ENCODE data around the gene PYDC1.
"Not testable (repeated sequence)": the region's sequence is repeated elsewhere in the genome, so short reads cannot be mapped to it uniquely, and the experiment has no call there.

The PYDC1 gene

DNA sequence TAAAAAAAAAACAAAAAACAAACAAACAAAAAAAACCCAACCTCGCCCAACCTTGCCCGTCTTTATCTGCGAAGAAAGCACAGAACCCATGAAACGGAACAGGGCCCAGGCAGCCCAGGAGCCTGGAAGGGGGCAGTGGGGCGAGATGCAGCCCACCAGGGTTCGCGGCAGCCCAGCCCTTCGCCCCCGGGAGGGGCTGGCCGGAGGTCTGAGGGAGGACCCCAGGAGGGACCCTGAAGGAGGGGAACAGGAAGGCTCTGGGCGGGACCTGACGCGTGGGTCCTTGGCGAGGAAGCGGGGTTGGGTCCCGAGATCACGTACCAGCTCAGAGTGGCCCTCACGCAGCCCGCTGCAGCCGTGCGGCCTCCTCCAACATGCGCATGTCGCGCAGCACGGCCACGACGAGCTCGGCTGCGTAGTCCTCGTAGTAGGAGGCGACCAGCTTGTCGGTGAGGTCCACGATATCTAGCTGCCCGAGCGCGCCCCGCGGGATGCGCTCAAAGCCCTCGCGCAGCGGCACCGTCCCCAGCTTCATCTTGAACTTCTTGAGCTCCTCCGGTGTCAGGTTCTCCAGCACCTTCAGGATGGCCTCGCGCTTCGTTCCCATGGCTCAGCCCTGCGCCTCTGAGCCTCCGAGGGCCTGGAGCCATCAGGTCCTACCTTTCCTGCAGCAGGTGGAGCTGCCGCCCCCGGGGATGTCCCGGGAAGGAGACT lies at the start of gene PYDC1:
Gene PYDC1, minus strand, starts transcription at position 714 of the 714 bp plus-strand sequence. Its CDS starts 107 bp downstream, at position 607.
- DNase-seq, result no peak

GRCh38 chr16:31265329-31266245 lies 48.7 kb upstream of the PYDC1 start:
- no peak for DNase-seq

- no peak for DNase-seq
These were observed 45.1 kb upstream of the PYDC1 start for GRCh38 chr16:31262084-31262483.

DNA sequence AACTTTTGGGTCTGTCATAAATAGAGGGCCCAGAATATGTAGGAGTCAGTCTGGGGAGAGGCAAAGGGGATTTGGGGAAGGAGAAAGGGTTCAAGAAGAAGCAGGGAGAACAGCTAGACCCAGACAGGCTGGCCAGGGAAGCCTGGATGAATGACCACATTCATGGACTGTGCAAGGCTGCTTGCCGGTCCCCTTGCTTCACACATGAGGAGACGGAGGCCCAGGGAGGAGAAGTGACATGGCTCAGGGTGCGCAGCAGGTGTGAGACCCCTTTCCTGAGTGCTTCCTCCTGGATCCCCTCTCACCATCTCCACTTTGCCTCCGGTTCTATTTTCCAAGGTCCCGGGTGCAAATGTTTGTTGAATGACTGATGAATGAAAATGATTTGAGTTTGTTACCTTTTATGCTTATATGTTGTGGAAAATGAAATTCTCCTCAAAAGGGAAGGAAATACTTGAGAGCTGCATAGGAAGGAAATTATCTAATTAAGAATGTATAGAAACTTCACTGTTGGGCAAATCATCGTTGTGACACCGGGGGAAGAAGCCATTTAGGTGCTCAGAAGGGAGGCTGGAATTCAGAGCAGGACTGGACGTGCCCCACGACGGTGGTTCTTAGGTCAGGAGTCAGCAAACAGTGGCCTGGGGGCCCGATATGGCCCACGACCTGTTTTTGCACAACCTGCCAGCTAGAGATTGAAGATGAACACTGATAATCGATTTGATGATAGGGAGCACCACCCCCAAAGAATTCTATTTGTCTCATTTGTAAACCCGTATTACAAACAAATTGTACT lies 43.4 kb upstream of the PYDC1 start:
- no peak for DNase-seq

DNA sequence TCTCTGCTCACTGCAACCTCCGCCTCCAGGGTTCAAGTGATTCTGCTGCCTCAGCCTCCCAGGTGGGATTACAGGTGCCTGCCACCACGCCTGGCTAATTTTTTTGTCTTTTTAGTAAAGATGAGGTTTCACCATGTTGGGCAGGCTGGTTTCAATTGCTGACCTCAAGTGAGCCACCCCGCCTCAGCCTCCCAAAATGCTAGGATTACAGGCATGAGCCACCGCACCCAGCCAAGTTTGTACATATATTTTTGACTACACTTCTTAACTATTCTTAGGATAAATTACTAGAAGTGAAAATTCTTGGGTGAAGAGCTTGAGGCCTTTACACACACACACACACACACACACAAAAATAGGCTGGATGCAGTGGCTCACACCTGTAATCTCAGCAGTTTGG lies 41.4 kb upstream of the PYDC1 start:
- DNase-seq, result no peak

DNA sequence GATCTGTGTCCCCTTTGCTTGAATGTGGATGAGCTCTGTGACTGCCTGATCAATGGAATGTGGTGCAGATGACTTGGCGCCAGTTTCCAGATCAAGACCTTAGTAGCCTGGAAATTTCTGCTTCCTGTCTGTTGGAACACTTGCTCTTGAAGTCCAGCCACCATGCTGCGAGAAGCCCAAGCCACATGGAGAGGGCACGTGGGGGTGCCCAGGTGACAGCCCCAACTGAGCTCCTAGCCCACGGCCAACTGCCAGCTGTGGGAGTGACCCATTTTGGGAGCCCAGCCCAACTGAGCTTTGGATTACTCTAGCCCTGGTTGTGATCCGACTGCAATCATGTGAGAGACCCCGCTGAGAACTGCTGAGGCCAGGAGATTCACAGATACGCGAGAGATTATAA lies 39.5 kb upstream of the PYDC1 start:
- DNase-seq, result no peak

DNA sequence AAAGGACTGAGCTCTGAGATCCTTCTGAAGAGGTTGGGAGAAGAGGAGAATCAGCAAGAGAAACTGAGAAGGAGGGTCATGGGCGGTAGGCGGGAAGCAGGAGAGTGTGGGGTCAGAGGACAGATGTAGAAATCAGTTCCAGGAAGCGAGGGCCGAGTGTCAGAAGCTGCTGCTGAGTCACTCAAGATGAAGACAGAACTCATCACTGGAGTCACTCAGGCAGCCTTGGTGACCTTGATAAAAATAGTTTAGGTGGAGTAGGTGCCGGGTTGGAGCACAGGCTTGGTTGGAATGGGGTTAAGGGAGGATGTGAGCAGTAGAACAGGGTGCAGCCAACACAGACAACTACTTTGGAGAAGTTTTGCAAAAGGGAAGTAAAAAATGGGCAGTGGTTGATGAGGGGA lies 36.7 kb upstream of the PYDC1 start:
- no peak for DNase-seq

DNA sequence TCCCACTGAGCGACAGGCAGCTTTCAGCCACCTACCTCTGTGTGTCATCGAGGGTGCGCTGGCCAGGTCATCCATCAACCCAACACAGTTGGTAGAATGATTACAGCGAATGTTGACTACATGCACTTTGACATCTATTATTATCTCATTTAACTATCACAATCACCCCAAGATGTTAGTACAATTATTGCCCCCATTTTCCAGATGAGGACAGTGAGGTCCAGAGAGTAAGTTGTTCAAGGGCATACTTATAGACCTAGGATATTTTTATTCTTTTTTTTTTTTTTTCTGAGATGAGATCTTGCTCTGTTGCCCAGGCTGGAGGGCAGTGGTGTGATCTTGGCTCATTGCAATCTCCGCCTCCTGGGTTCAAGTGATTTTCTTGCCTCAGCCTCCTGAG lies 34.5 kb upstream of the PYDC1 start:
- DNase-seq, result no peak

- no peak for DNase-seq
These were observed 33.9 kb upstream of the PYDC1 start for GRCh38 chr16:31250782-31251384.

- DNase-seq, result no peak
These were observed 31.4 kb upstream of the PYDC1 start for GRCh38 chr16:31248344-31248743.

- no peak for DNase-seq
These were observed 29.4 kb upstream of the PYDC1 start for GRCh38 chr16:31246296-31246695.

DNA sequence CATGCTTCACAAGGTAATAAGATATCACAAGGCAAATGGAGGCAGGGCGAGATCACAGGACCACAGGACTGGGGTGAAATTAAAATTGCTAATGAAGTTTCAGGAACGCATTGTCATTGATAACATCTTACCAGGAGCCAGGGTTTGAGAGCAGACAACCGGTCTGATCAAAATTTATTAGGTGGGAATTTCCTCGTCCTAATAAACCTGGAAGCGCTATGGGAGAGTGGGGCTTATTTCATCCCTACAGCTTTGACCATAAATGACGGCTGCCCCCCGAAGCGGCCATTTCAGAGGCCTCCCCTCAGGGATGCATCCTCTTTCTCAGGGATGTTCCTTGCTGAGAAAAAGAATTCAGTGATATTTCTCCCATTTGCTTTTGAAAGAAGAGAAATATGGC lies 28.7 kb upstream of the PYDC1 start:
- DNase-seq, result not testable (repeated sequence)

DNA sequence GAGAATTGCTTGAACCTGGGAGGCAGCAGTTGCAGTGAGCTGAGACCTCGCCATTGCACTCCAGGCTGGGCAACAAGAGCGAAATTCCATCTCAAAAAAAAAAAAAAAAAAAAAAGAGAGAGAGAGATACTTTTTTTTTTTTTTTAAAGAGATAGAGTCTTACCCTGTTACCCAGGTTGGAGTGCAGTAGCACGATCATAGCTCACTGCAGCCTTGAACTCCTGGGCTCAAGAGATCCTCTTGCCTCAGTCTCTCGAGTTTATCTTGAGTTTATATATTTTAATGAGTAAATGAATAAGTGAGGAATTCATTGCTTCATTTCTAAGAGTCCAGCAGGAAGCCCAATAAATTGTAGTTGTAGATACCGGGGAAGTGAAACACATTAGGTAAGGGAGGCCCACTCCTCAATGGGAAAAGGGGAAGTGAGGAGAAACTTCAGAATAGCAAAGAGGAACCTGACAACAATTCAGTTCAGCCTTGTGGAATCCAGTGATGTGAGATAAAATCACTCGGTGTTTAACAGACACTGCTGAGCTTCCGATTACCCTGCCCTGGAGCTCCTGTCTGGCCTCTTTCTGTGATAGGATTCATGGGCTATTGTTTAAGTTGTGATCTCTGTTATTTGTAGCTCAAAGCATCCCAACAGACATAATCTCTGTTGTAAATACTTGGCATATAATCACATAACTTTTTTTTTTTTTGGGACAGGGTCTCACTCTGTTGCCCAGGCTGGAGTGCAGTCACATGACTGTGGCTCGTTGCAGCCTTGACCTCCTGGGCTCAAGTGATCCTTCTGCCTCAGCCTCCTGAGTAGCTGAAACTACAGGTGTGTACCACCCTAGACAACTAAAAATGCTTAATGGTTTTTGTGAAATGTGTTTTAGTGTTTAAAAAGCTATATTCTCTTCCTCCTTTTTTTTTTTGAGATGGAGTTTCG lies 27.1 kb upstream of the PYDC1 start:
- DNase-seq, result no peak

GRCh38 chr16:31242206-31242605 lies 25.3 kb upstream of the PYDC1 start:
- no peak for DNase-seq

DNA sequence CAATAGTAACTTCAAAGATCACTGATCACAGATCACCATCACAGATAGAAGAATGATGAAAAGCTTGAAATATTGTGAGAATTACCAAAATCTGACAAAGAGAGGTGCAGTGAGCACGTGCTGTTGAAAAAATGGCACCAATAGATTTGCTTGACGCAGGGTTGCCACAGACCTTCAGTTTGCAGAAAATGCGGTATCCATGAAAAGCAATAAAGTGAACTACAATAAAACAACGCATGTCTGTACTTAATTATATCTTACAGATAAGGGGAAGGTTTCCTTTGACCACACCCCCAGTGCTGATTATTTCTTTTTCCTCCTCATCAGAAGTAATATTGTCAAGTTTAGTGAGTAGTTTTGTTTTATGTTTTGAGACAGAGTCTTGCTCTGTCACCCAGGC lies 21.1 kb upstream of the PYDC1 start:
- DNase-seq, result no peak

DNA sequence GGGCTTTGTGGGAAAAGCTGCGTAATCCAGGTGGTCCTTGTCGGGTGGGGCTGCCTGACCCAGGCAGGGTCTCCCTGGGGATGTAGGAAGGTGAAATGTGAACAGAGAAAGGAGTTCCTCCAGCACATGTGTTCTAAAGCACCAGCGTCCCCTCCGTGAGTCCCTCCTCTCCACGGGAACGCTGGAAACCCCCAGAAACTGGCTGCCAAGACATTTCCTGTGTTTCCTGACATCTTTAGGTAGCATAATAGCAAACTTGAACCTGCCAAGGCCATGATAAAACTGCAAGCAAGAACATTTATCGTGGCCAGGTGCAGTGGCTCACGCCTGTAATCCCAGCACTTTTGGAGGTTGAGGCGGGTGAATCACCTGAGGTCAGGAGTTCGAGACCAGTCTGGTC lies 12.6 kb upstream of the PYDC1 start:
- no peak for DNase-seq

DNA sequence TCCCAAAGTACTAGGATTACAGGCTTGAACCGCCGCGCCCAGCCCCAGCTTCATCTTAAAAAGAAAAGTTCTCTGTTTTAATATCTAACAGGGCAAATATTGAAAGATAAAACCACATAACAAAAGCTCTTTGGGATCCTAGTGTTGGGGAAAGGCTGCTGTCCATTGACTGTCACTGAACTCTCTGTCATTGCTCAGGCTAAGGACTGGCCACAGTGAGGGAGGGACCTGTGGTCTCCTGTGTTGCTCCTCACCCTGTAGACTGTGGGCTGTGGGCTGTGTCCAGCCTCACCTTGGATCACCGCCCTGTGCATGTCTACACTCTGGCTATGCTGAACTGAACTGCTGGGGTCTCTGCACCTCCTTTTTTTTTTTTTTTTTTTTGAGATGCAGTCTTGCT lies 11.3 kb upstream of the PYDC1 start:
- no peak for DNase-seq

DNA sequence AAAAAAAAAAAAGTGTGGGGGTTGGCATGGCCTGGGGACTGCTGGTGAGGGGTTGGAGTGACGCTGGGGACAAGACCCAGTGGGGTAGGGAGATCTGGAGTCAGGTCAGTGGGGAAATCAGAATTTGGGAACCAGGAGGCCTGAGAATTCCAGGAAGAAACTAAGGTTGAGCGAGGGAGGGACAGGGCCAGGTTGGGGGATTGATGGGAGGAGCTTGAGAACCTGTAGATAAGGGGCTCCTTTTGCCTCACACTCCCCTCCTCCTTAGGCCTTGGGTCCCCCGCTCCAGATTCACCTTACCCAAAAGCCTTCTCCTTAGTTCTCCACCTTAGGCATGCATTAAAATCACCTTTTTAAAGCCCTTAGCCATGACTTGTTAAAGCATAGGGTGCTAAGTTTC lies 8.3 kb upstream of the PYDC1 start:
- DNase-seq, result no peak

GRCh38 chr16:31224092-31224955 lies 7.4 kb upstream of the PYDC1 start:
- DNase-seq, result no peak

DNA sequence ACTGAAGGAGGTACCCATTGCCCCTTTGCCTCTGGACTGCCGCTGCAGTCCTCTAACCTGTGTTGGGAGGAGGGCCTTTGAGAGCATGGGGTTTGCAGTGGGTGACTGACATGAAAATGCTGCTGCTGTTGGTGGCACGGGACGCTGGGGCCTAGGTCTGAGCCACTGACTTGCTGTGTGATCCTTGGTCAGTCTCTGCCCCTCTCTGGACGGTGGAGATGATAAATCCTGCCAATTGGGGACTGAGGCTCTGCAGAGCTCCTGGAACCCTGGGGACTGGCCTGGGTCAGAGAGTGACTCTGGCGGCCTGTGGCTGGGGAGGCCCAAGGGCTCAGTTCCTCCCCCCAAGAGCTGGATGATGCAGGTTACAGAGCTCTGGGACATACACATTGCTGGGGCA lies 6.1 kb upstream of the PYDC1 start:
- DNase-seq, result no peak

Data from DMS153 (cell line).